Stimulated activated CD8-positive, alpha-beta memory T cell treated with anti-CD3 and anti-CD28 coated beads, Interleukin-7, amount 100 ng/mL, for 48 hours (primary cell): ENCODE results near the gene TF.

Experiments used
- DNase-seq, 2 donors: peaks; one replicate each; pipeline ENCODE4 v3.0.0-alpha.2; 2020; ENCODE audit warnings: low read depth in 1 of 2; ENCODE audit errors: extremely low read depth in 1 of 2

Gene TF

GRCh38 chr3:133746712-133747066 is 496 bp downstream of the TF start:
- DNase-seq: no peak

GRCh38 chr3:133747373-133747772 is 1.2 kb downstream of the TF start:
- no peak for DNase-seq

GRCh38 chr3:133747907-133748639 is 1.9 kb downstream of the TF start:
- no peak for DNase-seq

- DNase-seq: no peak
Measured at GRCh38 chr3:133749427-133750258, 3.5 kb downstream of the TF start.

GRCh38 chr3:133750259-133750656 is 4.1 kb downstream of the TF start:
- no peak for DNase-seq

- DNase-seq: no peak
Measured at GRCh38 chr3:133753107-133753778, 7.0 kb downstream of the TF start.

GRCh38 chr3:133753779-133754164 is 7.6 kb downstream of the TF start:
- no peak for DNase-seq

GRCh38 chr3:133754455-133754854 is 8.3 kb downstream of the TF start:
- no peak for DNase-seq

GRCh38 chr3:133754973-133755828 is 9.0 kb downstream of the TF start:
- no peak for DNase-seq

- no peak for DNase-seq
Measured at GRCh38 chr3:133756716-133757694, 10.8 kb downstream of the TF start.

- DNase-seq: no peak
Measured at GRCh38 chr3:133757701-133758567, 11.7 kb downstream of the TF start.

GRCh38 chr3:133758568-133758928 is 12.4 kb downstream of the TF start:
- DNase-seq: no peak

GRCh38 chr3:133758964-133759739 is 13.0 kb downstream of the TF start:
- no peak for DNase-seq

GRCh38 chr3:133759740-133760305 is 13.6 kb downstream of the TF start:
- DNase-seq: no peak

- DNase-seq: no peak
Measured at GRCh38 chr3:133760916-133761315, 14.7 kb downstream of the TF start.

- DNase-seq: no peak
Measured at GRCh38 chr3:133761605-133762484, 15.7 kb downstream of the TF start.

GRCh38 chr3:133762539-133762938 is 16.3 kb downstream of the TF start:
- DNase-seq: no peak
